ENCODE results near the gene FER1L5.

Gene FER1L5

DNA sequence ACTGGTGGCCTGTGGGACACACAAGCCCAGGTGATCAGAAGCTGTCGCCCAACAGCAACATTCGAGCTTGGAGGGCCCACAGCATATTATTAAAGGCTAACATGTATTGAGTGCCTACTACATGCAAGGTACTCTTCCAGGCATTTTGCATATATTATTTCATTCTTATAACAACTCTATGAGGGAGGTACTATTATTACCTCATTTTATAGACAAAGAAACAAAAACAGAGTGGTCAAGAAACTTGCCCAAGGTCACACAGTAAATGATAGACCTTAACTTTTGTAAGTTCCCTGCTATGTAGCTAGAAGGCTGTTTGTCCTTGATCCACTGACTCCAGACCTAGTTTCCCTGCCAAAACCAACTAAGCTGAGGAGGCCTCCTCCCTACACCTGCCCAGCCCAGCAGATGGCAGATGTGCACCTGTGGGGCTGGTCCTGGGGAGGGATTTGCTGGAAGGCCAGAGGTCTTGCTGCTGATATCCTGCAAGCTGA, 40.2 kb upstream of the FER1L5 start:
- no peak overlapping the region for H3K4me3 ChIP-seq (ENCODE audit: low read depth, low read length)
- TF ChIP-seq, protein P1, sequence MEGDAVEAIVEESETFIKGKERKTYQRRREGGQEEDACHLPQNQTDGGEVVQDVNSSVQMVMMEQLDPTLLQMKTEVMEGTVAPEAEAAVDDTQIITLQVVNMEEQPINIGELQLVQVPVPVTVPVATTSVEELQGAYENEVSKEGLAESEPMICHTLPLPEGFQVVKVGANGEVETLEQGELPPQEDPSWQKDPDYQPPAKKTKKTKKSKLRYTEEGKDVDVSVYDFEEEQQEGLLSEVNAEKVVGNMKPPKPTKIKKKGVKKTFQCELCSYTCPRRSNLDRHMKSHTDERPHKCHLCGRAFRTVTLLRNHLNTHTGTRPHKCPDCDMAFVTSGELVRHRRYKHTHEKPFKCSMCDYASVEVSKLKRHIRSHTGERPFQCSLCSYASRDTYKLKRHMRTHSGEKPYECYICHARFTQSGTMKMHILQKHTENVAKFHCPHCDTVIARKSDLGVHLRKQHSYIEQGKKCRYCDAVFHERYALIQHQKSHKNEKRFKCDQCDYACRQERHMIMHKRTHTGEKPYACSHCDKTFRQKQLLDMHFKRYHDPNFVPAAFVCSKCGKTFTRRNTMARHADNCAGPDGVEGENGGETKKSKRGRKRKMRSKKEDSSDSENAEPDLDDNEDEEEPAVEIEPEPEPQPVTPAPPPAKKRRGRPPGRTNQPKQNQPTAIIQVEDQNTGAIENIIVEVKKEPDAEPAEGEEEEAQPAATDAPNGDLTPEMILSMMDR (conservative IDR thresholded peaks at IDR 0.05; ENCODE audit: low read depth, low read length), result peak; percentile 7
- DNase-seq (ENCODE audit: low read depth), result no peak

DNA sequence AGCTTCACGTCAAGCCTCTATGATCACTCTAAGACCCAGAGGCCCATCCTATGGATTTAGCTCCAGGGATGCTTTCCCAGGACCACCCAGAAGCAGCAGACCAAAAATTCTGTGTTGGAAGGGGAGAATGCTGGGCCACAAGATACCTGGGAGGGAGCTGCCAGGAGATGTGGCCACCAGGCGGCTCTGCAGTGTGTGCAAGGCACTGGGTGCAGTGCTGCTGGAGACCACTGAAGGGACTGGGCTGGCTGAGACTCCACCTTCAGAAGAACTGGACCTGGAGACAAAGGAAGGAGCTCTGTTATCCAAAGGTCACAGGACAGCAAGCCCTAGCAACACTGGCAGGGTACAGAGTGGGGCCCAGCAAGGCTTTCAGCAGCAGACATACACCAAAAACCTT, 38.5 kb upstream of the FER1L5 start:
- DNase-seq (ENCODE audit: low read depth), result peak; percentile 28
- H3K4me3 ChIP-seq (ENCODE audit: low read depth, low read length), result no peak overlapping the region
- TF ChIP-seq, protein P1 (conservative IDR thresholded peaks at IDR 0.05; ENCODE audit: low read depth, low read length), result peak; percentile 52

DNA sequence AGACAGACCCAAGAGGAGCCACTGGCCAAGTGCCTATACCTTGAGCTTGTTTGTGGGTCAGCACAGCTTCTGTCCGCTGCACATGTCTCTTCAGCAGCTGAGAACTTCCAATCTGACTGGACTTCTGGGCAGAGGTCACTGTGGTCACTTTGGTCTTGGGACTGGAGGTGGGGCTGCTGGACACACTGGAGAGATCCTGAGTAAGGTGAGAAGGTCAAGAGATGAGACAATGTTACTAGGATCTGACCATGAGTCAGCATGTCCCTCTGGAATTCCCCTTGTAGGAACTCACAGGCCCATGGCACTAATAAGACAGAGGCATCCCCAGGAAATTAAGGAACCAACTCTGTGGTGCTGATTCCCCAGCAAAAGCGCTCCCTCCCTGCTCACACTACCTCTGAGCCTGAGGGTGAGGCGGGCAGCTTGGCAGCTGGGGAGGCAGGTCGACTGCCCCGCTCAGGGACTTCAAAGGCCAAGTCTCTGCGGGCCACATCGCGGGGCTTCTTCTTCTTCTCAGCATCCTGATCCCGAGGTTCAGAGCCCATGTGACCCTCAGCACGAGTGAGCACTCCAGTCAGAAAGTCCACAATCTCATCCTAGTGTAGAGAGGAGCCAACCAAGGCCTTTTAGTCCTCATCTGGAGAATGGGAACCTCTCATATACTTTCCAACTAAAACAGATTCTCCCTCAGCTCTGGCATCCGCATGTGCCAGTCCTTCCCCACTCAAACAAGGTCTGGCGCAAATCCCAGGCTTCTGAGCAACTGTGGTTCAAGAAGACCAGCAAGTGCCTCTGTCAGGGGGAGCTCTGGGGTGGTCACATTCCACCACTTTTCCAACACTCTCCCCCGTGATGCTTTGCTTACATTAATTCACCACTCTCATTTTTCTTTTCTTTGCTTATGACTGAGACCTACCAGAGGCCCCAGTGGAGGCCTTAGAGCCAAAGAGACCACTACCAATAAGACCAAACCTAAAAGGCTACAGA, 33.8 kb upstream of the FER1L5 start:
- no peak overlapping the region for H3K4me3 ChIP-seq (ENCODE audit: low read depth, low read length)
- peak; percentile 57 for DNase-seq (ENCODE audit: low read depth)
- TF ChIP-seq, protein P1 (conservative IDR thresholded peaks at IDR 0.05; ENCODE audit: low read depth, low read length), result no peak

DNA sequence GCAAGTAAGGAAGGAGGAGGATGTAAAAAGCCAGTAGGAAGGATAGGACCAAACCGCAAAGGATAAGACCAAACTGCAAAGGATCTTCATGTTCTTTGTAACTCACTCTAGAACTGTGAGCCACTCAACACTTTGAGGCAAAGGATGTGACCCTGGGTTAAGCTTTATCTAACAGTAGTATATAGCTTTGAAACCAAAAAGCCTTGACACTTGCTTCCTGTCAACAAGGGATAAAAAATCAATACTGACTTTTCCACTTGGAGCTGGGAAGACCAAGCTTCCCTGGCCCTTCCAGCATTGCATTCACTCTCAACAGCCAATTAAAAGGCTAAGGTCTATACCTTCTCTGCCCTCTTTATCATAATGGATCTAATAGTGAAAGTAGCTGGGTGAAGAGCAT, 26.4 kb upstream of the FER1L5 start:
- no peak for DNase-seq (ENCODE audit: low read depth)
- TF ChIP-seq, protein P1 (conservative IDR thresholded peaks at IDR 0.05; ENCODE audit: low read depth, low read length), result no peak
- H3K4me3 ChIP-seq (ENCODE audit: low read depth, low read length), result no peak overlapping the region

DNA sequence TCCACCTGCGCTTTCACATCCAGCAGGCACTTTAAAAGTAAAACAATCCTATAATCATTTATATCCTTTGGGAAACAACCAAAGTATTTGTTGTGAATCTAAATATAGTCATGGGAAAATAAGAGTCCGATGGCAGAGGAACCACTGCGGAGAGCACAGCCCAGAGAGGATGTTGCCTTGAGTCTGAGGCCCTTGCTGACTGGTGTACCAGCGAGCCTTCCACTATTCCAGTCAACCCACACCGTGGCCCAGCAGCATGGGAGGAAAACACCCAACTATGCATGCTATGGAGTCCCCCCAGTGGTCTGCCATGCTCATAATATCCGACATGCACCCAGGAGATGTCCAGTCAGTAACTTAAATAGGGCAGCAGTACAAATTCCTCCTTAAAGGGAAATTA, 26.0 kb upstream of the FER1L5 start:
- TF ChIP-seq, protein P1 (conservative IDR thresholded peaks at IDR 0.05; ENCODE audit: low read depth, low read length), result no peak
- no peak for DNase-seq (ENCODE audit: low read depth)
- no peak overlapping the region for H3K4me3 ChIP-seq (ENCODE audit: low read depth, low read length)

DNA sequence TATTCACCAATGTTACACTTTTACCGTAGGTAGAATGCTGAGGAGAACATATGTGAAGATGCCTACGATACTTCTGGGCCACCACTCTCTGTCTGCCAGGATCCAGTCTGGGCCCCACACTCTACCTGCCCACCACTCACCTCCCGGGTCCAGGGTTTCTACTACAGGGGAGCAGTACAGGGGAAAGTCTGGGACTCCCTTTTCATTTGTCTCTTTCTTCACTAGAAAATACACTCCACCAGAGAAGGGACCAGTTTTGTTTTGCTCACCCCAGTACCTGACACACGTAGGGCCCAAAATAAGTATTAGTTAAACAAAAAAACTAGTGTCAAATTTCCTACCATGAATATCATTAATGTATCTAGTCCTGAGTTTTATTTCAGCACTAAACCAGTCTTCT, 25.6 kb upstream of the FER1L5 start:
- no peak overlapping the region for H3K4me3 ChIP-seq (ENCODE audit: low read depth, low read length)
- TF ChIP-seq, protein P1 (conservative IDR thresholded peaks at IDR 0.05; ENCODE audit: low read depth, low read length), result no peak
- DNase-seq (ENCODE audit: low read depth), result no peak
